Fibroblast of villous mesenchyme (primary cell): ENCODE data around the gene APOBEC4. TPM values are rescaled to one million over a fixed set of nuclear protein-coding genes. Genes with fewer than 3 reads are reported as not detected.

Source experiments
- DNase-seq: peaks from one replicate; pipeline ENCODE4 v3.0.0-alpha.2; 2010; ENCODE audit warnings: low read depth
- H3K4me3 ChIP-seq: 2 replicates; pipeline ENCODE4 v1.5.1; 2011; ENCODE audit warnings: low read depth, mild to moderate bottlenecking, low read length
- total RNA-seq: library from RNA; depleted of rRNA; stranded (reverse); fragments of >200 nt; gene quantifications from 2 replicates; pipeline ENCODE4 v1.2.3, GENCODE V29; 2012
- TF ChIP-seq, protein P1 (sequence below): IDR thresholded peaks from 2 replicates; pipeline ENCODE4 v1.5.1; 2012; ENCODE audit warnings: low read depth, mild to moderate bottlenecking, low read length; ENCODE audit not compliant: insufficient read depth

APOBEC4 gene
- total RNA-seq, 1 donor: not detected

DNA sequence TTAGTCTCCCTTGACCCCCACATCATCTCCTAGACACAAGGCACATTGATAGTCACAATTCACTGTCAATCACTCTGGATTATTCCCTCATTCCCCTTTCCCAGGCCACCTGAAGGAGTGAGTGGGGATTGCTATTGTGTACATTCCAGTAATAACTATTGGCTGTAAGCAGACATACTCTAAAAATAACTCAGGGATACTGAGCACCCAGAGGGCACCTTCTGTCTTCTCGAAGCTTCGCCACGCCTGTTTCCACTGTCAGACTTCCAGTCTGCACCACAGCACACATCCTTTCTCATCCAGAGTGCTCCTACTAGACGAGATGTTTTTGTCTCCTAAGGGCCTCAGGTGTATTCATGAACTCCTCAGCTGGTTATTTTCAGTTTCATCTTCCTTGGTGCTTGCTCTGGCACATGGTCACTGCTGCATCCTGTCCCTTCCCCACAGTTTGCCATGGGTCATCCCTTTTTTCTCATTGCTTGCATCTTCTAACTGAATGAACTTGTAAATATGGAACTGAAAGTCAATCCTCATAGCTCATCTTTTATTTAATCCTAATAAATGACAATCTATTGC lies 848 bp upstream of the APOBEC4 start:
- no peak overlapping the region for H3K4me3 ChIP-seq

GRCh38 chr1:183653462-183653794 lies 312 bp upstream of the APOBEC4 start:
- no peak overlapping the region for H3K4me3 ChIP-seq
- DNase-seq: no peak
- TF ChIP-seq, protein P1, sequence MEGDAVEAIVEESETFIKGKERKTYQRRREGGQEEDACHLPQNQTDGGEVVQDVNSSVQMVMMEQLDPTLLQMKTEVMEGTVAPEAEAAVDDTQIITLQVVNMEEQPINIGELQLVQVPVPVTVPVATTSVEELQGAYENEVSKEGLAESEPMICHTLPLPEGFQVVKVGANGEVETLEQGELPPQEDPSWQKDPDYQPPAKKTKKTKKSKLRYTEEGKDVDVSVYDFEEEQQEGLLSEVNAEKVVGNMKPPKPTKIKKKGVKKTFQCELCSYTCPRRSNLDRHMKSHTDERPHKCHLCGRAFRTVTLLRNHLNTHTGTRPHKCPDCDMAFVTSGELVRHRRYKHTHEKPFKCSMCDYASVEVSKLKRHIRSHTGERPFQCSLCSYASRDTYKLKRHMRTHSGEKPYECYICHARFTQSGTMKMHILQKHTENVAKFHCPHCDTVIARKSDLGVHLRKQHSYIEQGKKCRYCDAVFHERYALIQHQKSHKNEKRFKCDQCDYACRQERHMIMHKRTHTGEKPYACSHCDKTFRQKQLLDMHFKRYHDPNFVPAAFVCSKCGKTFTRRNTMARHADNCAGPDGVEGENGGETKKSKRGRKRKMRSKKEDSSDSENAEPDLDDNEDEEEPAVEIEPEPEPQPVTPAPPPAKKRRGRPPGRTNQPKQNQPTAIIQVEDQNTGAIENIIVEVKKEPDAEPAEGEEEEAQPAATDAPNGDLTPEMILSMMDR: no peak

More for the DNA sequence above, 848 bp upstream of the APOBEC4 start:
- no peak for DNase-seq
- TF ChIP-seq, protein P1: no peak

GRCh38 chr1:183652107-183652506 lies 1.0 kb downstream of the APOBEC4 start:
- DNase-seq: no peak
- TF ChIP-seq, protein P1: no peak

DNA sequence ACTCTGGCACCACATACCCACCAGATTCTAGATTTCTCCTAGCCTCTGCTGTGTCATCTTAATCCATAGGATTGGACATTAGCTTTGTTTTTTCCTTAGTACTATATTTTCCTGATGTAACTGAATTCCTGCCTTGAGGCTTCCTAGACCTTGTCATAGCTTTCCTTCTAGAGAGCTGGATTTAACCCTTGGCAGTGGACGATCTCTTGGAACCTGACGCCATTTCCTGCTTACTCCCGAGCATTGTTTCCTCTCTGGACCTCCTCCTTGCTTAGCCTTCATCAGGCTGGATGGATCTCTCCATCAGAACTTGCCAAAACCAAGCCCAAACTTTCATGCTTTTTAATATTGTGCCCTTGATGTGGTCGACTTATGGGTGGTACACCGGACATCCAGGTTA lies 1.5 kb downstream of the APOBEC4 start:
- TF ChIP-seq, protein P1: no peak
- no peak overlapping the region for H3K4me3 ChIP-seq
- DNase-seq: no peak

More at GRCh38 chr1:183652107-183652506, 1.0 kb downstream of the APOBEC4 start:
- no peak overlapping the region for H3K4me3 ChIP-seq

GRCh38 chr1:183648042-183648441 lies 5.1 kb downstream of the APOBEC4 start:
- DNase-seq: no peak
- TF ChIP-seq, protein P1: no peak
- H3K4me3 ChIP-seq: no peak overlapping the region

GRCh38 chr1:183646776-183647175 lies 6.3 kb downstream of the APOBEC4 start:
- DNase-seq: no peak
- no peak overlapping the region for H3K4me3 ChIP-seq
- TF ChIP-seq, protein P1: no peak

DNA sequence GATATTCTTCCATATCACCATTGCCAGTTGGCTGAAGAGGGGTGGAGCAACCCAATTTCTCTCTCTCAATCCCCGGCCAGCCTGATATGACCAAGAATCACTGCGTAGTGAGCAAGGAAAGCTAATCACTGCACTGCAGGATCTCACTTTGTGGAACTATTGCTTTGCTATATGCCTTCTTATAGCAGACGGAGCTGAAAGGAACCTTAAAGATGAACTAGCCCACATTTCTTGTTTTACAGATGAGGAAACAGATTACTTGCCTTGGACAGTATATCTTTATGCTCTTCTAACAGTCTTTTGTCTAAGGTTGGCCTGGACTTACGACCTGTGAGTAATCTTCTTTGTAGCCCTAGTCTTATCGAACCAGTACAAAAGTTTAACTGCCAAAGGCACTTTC lies 7.6 kb downstream of the APOBEC4 start:
- TF ChIP-seq, protein P1: no peak
- DNase-seq: no peak
- no peak overlapping the region for H3K4me3 ChIP-seq
